Measurements from ENCODE around the gene KLHL2. TPM values are rescaled to one million over a fixed set of nuclear protein-coding genes. Genes with fewer than 3 reads are reported as not detected.
"Not testable (repeated sequence)": the region's sequence is repeated elsewhere in the genome, so short reads cannot be mapped to it uniquely, and the experiment has no call there.

The KLHL2 gene
- 30.8 TPM for total RNA-seq
- long read RNA-seq, partial matches to known transcripts, result 8 of 14 reads
- long read RNA-seq, other reads (novel, unspliced or antisense), result 5 of 14 reads

DNA sequence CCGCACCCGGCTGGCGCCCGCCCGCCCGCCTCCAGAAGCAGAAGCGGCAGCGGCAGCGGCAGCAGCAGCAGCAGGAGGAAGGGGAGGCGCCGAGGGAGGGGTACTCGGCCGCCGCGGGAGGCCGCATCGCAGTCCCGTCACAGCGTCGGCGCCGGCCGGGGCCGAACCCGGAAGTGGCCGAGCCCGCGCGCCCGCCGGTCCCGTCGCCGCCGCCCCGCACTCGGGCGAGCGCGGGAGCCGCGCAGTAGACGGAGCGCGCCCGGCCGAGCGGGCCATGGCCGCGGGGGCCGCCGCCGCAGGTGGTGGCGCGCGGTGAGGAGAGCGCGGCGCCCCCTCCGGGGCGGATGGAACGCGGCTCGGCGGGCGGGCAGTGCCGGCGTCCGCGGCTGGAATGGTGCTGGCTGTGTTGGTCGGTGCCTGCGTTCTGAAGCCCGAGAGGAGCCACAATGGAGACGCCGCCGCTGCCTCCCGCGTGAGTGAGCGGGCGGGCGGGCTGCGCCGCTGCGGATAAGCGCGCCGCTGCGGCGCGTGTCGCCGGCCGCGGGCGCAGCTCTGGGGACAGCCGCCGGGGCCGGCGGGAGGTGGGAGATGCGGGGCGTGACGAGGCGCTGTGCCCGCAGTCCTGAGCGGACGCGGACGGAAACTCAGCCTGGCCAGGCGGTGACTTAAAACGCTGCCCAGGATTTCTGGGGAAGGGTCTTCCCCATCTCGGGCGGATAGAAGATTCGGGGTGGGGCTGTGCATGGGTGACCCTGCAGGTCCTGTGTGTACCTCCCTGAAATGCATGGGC lies at the start of gene KLHL2:
Gene KLHL2, plus strand, starts transcription at position 131 of the 790 bp plus-strand sequence. Its CDS starts 316 bp downstream, at position 447.
- DNase-seq (ENCODE audit: low spot score), result peak; percentile 94

GRCh38 chr4:165158762-165159161 lies 48.6 kb upstream of the KLHL2 start:
- no peak for DNase-seq (ENCODE audit: low spot score)

GRCh38 chr4:165164257-165164656 lies 43.1 kb upstream of the KLHL2 start:
- no peak for DNase-seq (ENCODE audit: low spot score)

GRCh38 chr4:165166872-165167271 lies 40.5 kb upstream of the KLHL2 start:
- DNase-seq (ENCODE audit: low spot score), result not testable (repeated sequence)

DNA sequence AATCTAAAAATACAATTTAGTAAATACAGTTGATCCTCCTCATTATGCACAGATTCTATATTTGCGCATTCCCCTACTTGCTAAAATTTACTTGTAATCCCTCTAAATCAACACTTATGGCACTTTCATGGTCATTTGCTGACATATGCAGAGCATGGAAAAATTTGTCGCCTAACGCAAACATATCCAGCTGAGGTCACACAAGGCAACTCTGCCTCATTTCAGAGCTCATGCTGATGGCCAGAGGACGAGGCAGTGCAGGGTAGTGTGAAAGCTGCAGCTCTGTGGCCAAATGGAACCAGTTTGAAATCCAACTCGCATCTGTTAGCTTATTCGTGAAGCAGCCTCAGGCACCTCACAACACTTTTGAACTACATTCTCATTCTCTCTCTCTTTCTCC lies 39.7 kb upstream of the KLHL2 start:
- no peak for DNase-seq (ENCODE audit: low spot score)

- no peak for DNase-seq (ENCODE audit: low spot score)
These were observed 36.5 kb upstream of the KLHL2 start for GRCh38 chr4:165170819-165171218.

GRCh38 chr4:165175470-165175869 lies 31.9 kb upstream of the KLHL2 start:
- not testable (repeated sequence) for DNase-seq (ENCODE audit: low spot score)

DNA sequence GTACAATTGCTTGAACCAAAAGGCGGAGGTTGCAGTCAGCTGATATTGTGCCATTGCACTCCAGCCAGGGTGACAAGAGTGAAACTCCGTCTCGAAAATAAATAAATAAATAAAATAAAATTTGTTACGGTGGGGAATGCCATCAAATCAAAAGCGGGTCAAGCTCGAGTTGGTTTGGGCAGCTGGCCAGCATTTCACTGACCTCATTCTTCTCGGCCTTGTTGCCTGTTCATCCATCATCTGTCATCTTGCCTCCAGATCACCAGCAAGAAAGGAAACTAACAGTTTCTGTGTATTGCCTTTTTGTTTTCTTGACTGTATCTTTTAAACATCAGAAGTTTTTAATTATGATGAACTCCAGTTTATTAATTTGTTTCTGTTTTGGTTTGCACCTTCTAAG lies 31.5 kb upstream of the KLHL2 start:
- DNase-seq (ENCODE audit: low spot score), result no peak

GRCh38 chr4:165177725-165178666 lies 29.4 kb upstream of the KLHL2 start:
- DNase-seq (ENCODE audit: low spot score), result no peak

DNA sequence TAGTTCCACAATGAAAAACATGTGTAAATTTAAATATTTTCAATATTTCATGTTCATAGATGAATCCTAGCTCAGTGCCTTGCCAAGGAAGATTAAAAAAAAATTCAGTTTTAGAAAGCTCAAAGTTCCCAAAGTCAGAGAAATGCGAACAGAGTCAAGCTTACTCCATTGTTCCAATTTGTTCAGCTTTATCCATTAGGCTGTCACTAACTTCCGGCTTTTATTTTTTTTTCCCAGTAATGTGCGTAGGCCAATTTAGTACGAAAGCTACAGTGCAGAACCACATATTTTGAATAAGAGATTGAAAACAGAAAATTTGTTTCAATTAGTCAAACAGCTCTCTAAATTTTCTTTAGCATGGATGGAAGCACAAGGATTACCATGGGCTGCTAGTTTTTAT lies 23.1 kb upstream of the KLHL2 start:
- no peak for DNase-seq (ENCODE audit: low spot score)

- DNase-seq (ENCODE audit: low spot score), result not testable (repeated sequence)
These were observed 22.4 kb upstream of the KLHL2 start for GRCh38 chr4:165184998-165185397.

DNA sequence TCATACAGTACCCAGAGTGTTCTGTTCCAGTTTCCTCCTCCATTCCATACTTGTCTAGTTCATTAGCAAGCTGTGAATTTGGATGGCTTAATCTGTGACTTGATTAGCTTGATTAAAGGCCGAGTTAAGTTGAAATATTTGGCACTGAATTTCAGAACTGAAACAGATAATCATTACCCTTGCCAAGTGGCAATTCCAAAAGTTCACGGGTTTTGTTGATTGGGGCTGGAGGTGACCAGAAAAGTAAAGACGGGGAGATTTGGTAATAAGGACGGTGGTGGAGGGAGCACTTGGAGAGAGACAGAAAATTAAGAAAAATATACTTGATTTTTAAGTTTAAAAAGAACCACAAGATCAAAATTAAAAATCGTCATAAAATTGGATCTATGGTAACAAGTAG lies 21.9 kb upstream of the KLHL2 start:
- DNase-seq (ENCODE audit: low spot score), result no peak

GRCh38 chr4:165190591-165191347 lies 16.6 kb upstream of the KLHL2 start:
- DNase-seq (ENCODE audit: low spot score), result no peak

- no peak for DNase-seq (ENCODE audit: low spot score)
These were observed 16.1 kb upstream of the KLHL2 start for GRCh38 chr4:165191348-165191656.

DNA sequence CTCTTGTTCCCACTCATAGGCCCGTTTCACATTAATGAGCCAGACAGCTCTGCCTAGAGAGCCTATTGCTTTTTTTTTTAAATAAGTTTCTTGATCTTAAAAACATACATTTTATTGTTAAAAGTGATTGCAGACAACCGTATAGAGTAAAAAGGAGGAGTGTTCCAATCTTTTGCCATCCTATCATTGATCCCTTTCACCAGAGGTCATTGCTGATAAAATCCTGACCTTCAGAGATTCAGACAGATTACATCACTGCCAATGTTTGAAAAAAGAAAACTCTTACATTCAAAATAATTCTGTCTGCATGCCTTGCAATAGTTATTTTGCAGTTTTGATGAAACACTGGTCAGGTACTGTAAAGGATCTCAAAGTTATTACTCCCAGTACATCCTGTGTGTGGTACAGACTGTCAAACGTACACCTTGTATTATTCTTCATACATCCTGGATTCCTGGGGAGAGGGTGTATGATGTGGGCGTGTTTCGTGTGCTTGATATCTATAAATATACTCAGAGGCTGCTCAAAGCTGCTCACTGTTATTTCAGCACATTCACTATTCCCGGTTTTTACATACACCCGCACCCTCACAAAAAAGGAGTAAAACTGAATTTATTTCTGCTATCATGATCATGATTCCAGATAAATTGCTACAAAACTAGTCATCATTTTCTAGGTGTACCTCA lies 15.4 kb upstream of the KLHL2 start:
- no peak for DNase-seq (ENCODE audit: low spot score)

GRCh38 chr4:165192500-165192898 lies 14.9 kb upstream of the KLHL2 start:
- no peak for DNase-seq (ENCODE audit: low spot score)

DNA sequence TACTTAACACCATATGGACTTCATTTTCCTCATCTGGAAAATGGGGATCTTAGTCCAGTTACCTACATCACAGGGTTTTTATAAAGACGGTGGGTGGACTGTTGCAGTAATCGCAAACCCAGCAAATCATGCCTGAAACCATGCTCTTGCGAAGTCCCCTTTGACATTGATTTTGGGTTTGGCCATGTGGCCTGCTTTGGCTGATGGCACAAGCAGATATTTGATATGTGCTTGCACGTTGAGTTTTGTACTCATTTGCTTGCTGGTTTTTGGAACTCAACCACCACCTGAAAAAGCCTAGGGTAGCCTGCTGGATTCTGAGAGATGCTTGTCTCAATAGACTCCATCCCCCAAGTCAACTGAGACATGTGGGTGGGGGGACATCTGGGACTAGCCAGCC lies 14.4 kb upstream of the KLHL2 start:
- no peak for DNase-seq (ENCODE audit: low spot score)

GRCh38 chr4:165194368-165194767 lies 13.0 kb upstream of the KLHL2 start:
- no peak for DNase-seq (ENCODE audit: low spot score)

DNA sequence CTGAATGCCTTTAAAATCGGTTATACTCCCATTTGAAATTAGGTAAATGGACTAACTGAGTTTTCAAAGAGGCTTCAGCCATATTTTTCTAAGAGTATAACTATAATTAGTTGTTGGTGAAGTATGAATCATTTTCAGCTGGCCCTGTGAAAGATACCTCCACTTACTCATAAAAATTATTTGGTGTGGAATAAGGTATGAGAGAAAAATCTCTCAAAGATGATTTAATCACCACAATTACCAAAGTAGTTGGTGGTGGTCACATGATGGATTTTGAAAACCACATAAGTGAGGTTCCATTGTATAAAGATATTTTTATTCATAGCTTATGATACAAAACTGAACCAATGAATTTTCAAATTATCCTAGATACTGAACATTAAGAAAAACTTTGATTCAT lies 9.0 kb upstream of the KLHL2 start:
- no peak for DNase-seq (ENCODE audit: low spot score)

DNA sequence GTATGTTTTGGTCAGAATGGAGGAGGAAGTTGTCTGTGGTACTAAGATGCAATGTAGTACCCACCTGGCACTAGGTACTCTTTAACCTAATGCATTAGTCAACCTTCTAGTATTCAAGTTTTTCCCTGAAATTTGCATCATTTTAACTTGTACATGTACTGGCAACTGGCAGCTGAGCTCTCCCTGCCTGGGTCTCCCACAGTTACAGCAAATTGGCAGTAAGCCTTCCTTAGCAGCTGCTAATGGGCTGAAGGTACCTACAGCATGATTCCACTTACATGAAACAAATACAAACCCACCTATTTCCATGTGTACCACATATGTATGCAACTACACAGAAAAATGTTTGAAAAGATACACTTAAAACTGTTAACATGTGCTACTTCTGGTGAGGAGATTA lies 8.1 kb upstream of the KLHL2 start:
- DNase-seq (ENCODE audit: low spot score), result no peak

DNA sequence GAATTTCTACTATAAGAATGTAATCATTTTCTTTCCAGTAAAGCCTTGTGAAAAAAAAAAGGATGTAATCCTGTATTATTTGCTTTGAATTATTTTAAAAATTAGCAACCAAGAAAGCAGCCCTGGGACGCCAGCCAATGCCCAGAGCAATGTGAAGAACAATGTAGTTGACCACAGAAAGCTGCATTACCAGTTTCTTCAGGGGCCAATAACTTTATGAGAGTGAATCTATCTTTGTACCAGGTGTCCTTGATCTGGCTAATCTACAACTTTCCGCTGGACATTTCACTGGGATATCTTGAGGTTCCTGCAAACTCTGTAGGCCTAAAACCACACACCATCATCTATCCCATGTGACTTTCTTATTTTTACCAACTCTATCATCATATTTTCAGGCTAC lies 7.6 kb upstream of the KLHL2 start:
- no peak for DNase-seq (ENCODE audit: low spot score)

All from mesenteric fat pad (tissue), 1 donor.